GM12875 (cell line): ENCODE measurements around the gene SEC63.
"Not testable (repeated sequence)": the region's sequence is repeated elsewhere in the genome, so short reads cannot be mapped to it uniquely, and the experiment has no call there.

ENCODE experiments used
- H3K4me3 ChIP-seq: one replicate; pipeline ENCODE4 v1.5.1; 2011; ENCODE audit warnings: low read depth, low read length, control low read depth
- CTCF ChIP-seq: IDR thresholded peaks from 2 replicates; pipeline ENCODE4 v1.5.1; 2011; ENCODE audit warnings: low read depth, mild to moderate bottlenecking, control low read depth, inconsistent platforms, low read length, moderate library complexity, borderline replicate concordance; ENCODE audit not compliant: insufficient read depth

Gene SEC63

GRCh38 chr6:107871976-107872375 lies 86.0 kb downstream of the SEC63 start:
- TF ChIP-seq CTCF: no peak

GRCh38 chr6:107871512-107871911 lies 86.5 kb downstream of the SEC63 start:
- H3K4me3 ChIP-seq: not testable (repeated sequence)

More at GRCh38 chr6:107871976-107872375, 86.0 kb downstream of the SEC63 start:
- no peak overlapping the region for H3K4me3 ChIP-seq

GRCh38 chr6:107871016-107871415 lies 87.0 kb downstream of the SEC63 start:
- no peak for TF ChIP-seq CTCF
- no peak overlapping the region for H3K4me3 ChIP-seq

- TF ChIP-seq CTCF: no peak
- H3K4me3 ChIP-seq: no peak overlapping the region
These were observed 87.6 kb downstream of the SEC63 start for GRCh38 chr6:107870381-107870780.

- no peak overlapping the region for H3K4me3 ChIP-seq
- TF ChIP-seq CTCF: no peak
These were observed 88.1 kb downstream of the SEC63 start for GRCh38 chr6:107869871-107870270.

GRCh38 chr6:107868867-107869611 lies 89.0 kb downstream of the SEC63 start:
- no peak overlapping the region for H3K4me3 ChIP-seq
- TF ChIP-seq CTCF: no peak

- TF ChIP-seq CTCF: no peak
- H3K4me3 ChIP-seq: no peak overlapping the region
These were observed 90.7 kb downstream of the SEC63 start for GRCh38 chr6:107867302-107867615.
